Measurements from ENCODE around the gene CCDC85C.
A peak's percentile ranks its signal among the peaks of the same experiment; 100 is the strongest.

CCDC85C gene

GRCh38 chr14:99579903-99580571, 24.0 kb downstream of the CCDC85C start:
- peak; percentile 95 for DNase-seq (ENCODE audit: low spot score)
- TF ChIP-seq CTCF (conservative IDR thresholded peaks at IDR 0.05; ENCODE audit: low read depth) = no peak
- H3K27ac ChIP-seq = peak overlapping the region; percentile 92
- ChIA-PET CTCF (interaction anchor here (0.6 to 1.3 kb wide), 4 partner anchors 22 to 40 kb away, joined by 3 to 6 read pairs (median 4); partner anchors contain the start of gene CCDC85C), POLR2A (ENCODE audit: low non-redundant PET) (interaction anchor here (0.8 to 1.0 kb wide), 2 partner anchors 24 to 43 kb away, joined by 3 to 4 read pairs; partner anchors contain the start of gene CCDC85C)

DNA sequence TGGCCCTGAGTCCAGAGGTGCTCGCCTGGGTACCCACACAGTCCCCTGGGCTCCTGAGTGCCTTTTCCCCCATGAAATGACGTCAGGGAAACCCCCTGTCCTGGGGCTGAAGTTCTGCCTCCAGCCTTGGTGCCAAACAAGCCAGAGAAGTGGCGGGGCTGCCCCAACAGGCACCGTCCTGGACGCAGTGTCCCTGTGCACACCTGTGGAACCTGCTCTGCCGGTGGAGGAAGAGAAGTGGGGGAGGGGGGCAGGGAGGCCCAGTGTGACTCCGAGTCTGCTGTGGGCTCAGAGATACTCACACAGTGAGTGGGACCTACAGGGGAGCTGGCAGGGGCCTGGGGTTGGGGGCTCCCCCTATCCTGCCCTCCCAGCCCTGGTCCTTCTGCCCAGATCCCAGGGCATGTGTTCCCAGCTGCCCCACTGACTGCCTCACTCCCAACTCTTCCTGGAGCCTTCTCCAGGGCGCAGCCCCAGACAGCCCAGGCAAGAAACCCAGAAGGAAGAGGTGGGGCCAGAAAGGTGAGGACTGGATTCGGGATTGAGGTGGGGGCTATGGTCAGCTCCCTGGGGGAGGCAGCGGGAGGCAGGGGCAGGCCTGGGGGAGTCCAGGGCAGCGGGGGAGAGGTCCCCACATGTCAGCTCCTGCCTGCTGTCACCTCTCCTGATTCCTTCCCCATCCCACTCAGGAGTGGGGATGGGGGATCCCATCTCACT, 24.7 kb downstream of the CCDC85C start:
- POLR2A ChIA-PET (ENCODE audit: low non-redundant PET) = interaction anchor here (0.8 kb wide), 1 partner anchor 24 kb away, joined by 4 read pairs; the partner anchor contains the start of gene CCDC85C
- no peak for DNase-seq (ENCODE audit: low spot score)
- CTCF ChIA-PET = interaction anchor here (0.6 to 1.3 kb wide), 3 partner anchors 24 to 40 kb away, joined by 3 to 6 read pairs (median 4); partner anchors contain the start of gene CCDC85C
- no peak for TF ChIP-seq CTCF (conservative IDR thresholded peaks at IDR 0.05; ENCODE audit: low read depth)
- H3K27ac ChIP-seq = peak overlapping the region; percentile 92

DNA sequence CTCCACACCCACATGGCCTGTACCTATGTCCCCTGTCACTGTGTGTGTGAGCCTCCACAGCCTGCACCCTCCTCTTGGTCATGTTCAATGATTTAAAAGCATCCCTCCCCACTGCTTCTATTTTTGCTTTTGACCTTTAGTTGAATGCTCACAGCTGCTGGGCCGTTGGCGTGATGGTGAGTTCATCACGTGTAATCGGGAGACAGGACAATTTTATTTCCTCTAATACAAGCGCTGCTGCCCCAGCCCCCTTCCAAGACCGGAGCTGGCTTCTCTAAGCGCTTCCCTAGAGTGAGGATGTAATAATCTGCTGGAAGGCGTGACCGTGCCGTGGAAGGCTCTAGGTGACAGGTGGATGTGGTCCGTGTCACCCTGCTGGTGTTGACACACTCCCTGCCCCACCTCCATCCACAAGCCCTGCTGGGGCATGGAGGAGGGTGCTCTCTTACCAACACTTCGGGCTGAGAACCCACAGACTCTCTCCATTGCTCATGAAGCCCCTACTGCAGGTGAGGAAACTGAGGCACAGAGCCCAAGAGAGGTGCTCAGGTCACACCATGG, 25.4 kb downstream of the CCDC85C start:
- TF ChIP-seq CTCF (conservative IDR thresholded peaks at IDR 0.05; ENCODE audit: low read depth) = no peak
- peak overlapping the region; percentile 92 for H3K27ac ChIP-seq
- CTCF ChIA-PET = no interaction called here
- POLR2A ChIA-PET (ENCODE audit: low non-redundant PET) = no interaction called here
- no peak for DNase-seq (ENCODE audit: low spot score)

DNA sequence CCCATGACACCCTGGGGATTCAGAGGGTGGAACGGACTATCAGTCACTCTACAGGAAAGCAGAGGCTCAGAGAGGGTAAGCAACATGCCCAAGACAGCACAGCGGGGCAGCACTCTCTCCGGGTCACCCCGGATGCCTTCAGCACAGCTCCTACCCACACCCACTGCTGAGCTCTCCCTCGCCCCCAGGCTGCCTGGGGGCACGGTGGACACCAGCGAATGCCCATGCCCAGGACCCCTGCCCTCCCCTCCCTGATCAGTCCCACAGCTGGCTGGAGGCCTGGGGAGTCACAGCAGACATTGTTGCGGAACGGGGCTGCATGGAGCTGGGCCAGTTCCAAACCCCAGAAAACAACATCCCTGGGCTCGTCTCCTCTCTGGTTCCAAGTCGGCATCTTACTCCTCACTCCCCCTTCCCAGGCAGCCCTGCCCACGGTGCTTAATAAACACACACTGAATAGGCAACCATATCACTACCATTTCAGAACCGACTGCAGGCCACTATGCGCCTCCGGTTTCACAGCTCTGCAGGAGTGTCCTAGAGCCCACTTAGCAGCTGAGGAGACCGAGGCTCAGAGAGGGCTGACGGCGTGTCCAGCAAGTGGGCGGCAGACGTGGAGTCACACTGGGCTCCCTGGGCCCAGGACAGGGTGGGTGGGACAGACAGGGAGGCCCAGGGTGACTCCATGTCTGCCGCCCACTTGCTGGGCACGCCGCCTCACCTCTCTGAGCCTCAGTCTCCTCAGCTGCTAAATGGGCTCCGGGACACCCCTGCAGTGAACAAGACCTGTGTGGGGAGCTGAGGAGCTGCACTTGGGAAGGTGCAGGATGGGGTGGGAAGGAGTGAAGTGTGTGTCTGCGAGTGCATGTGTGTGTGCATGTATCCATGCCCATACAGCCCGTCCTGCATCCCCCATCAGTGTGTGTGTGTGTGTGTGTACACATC, 27.0 kb downstream of the CCDC85C start:
- H3K27ac ChIP-seq = peak overlapping the region; percentile 95
- CTCF ChIA-PET = interaction anchor here (0.7 to 1.5 kb wide), 2 partner anchors 12 to 51 kb away, joined by 3 to 4 read pairs; no protein-coding TSS in a partner anchor

DNA sequence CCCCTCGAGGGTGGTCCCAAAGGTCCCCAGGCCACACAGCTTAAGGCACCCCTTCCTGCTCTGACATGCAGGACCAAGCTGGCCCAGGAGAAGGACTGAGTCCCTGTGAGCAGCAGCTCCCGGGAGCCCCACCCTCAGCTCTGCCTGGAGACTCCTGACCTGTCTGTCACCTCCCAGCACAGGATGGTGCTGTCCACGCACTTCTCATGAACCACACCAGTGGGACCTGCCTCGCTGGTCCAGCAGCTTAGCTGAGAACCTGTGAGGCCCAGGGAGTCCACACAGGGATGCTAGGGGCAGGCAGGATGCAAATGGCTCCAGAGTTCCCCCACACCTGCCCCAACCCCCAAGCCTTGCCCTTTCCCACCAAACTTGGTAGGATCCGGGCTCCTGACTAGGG, 27.7 kb downstream of the CCDC85C start:
- ChIA-PET POLR2A (ENCODE audit: low non-redundant PET) (interaction anchor here (0.5 kb wide), 1 partner anchor 28 kb away, joined by 5 read pairs; the partner anchor contains the start of gene CCDC85C), CTCF (interaction anchor here (0.7 to 1.5 kb wide), 9 partner anchors 11 to 96 kb away, joined by 3 to 7 read pairs (median 4); partner anchors contain the start of gene SETD3)
- H3K27ac ChIP-seq = peak overlapping the region; percentile 95
- no peak for TF ChIP-seq CTCF (conservative IDR thresholded peaks at IDR 0.05; ENCODE audit: low read depth)
- no peak for DNase-seq (ENCODE audit: low spot score)

More for the DNA sequence above, 27.0 kb downstream of the CCDC85C start:
- POLR2A ChIA-PET (ENCODE audit: low non-redundant PET) = no interaction called here
- TF ChIP-seq CTCF (conservative IDR thresholded peaks at IDR 0.05; ENCODE audit: low read depth) = no peak
- DNase-seq (ENCODE audit: low spot score) = no peak

Data from RWPE1 (cell line).